ENCODE data around the gene CARMIL1. TPM values are rescaled to one million over a fixed set of nuclear protein-coding genes. Genes with fewer than 3 reads are reported as not detected.

Gene CARMIL1
- total RNA-seq, 1 donor from 2014 or later, result 15.7 TPM

DNA sequence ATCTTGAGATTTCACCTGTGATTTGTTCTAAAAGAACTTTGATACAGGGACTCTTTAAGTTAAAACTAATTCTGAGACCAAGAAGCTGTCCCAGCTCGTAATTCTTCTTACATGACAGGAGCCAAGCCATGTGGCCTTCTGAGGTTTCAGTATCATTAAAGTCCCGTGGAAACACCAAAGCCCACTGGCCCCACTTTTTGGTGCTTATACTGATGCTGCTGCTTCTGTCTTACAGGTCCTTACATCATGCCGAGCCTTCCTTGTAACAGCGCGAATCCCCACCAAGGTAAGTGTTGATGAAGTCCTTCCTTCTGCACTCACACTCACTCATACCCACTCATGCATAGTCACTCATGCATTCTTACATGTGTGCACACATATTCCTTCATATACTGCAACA is 140.7 kb downstream of the CARMIL1 start:
- H3K27ac Mint-ChIP-seq, result no peak overlapping the region
- DNase-seq (ENCODE audit: low spot score in 2 of 2, unreplicated experiment in 2 of 2), result no peak

DNA sequence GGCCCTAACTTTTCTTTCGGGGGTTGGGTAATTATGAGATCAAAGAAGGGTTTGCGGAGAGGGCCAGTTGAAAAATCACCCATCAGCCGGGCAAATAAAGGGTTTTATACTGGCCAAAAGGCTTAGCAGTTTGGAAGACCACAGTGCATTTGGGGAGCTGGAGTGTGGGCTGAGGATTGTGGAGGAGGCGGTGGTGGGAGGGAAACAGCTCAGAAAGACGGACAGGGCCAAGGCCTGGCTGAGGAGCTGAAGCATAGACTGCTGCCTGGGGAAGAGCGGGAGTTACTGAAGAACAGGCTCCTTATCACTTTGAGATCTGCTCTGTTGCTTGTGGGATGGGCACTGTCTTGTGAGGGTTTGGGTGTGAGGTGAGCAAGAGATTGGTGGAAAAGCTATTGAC is 144.2 kb downstream of the CARMIL1 start:
- H3K36me3 Mint-ChIP-seq, result peaks cover 10% of the 10 kb centered on the region
- no peak overlapping the region for H3K4me3 Mint-ChIP-seq
- peaks cover 13% of the 10 kb centered on the region for H3K9me3 Mint-ChIP-seq
- H3K27me3 Mint-ChIP-seq (ENCODE audit: low read depth), result no peaks in the 10 kb centered on the region
- DNase-seq (ENCODE audit: low spot score in 2 of 2, unreplicated experiment in 2 of 2), result no peak
- peaks cover 41% of the 10 kb centered on the region for H3K4me1 Mint-ChIP-seq
- TF ChIP-seq CTCF (IDR thresholded peaks at IDR 0.05; ENCODE audit: unreplicated experiment), result no peak
- peak overlapping the region; percentile 6 for H3K27ac Mint-ChIP-seq

More for the DNA sequence above, 140.7 kb downstream of the CARMIL1 start:
- Mint-ChIP-seq H3K36me3 (peaks cover 10% of the 10 kb centered on the region), H3K4me1 (peaks cover 58% of the 10 kb centered on the region), H3K27me3 (ENCODE audit: low read depth) (no peaks in the 10 kb centered on the region), H3K4me3 (no peak overlapping the region), H3K9me3 (peaks cover 13% of the 10 kb centered on the region)
- TF ChIP-seq CTCF (IDR thresholded peaks at IDR 0.05; ENCODE audit: unreplicated experiment), result no peak

- Mint-ChIP-seq H3K36me3 (peaks cover 10% of the 10 kb centered on the region), H3K27ac (no peak overlapping the region), H3K4me1 (peaks cover 32% of the 10 kb centered on the region), H3K27me3 (ENCODE audit: low read depth) (no peaks in the 10 kb centered on the region), H3K9me3 (peaks cover 12% of the 10 kb centered on the region), H3K4me3 (no peak overlapping the region)
- TF ChIP-seq CTCF (IDR thresholded peaks at IDR 0.05; ENCODE audit: unreplicated experiment), result no peak
- no peak for DNase-seq (ENCODE audit: low spot score in 2 of 2, unreplicated experiment in 2 of 2)
Measured at GRCh38 chr6:25424303-25424702, 145.1 kb downstream of the CARMIL1 start.

- Mint-ChIP-seq H3K9me3 (no peaks in the 10 kb centered on the region), H3K4me3 (no peak overlapping the region), H3K27me3 (ENCODE audit: low read depth) (no peaks in the 10 kb centered on the region), H3K27ac (no peak overlapping the region), H3K4me1 (peaks cover 36% of the 10 kb centered on the region), H3K36me3 (no peaks in the 10 kb centered on the region)
- DNase-seq (ENCODE audit: low spot score in 2 of 2, unreplicated experiment in 2 of 2), result no peak
- TF ChIP-seq CTCF (IDR thresholded peaks at IDR 0.05; ENCODE audit: unreplicated experiment), result no peak
Measured at GRCh38 chr6:25427549-25427948, 148.4 kb downstream of the CARMIL1 start.

- Mint-ChIP-seq H3K9me3 (no peaks in the 10 kb centered on the region), H3K27ac (no peak overlapping the region), H3K27me3 (ENCODE audit: low read depth) (no peaks in the 10 kb centered on the region), H3K4me3 (no peak overlapping the region), H3K4me1 (peaks cover 39% of the 10 kb centered on the region), H3K36me3 (no peaks in the 10 kb centered on the region)
- no peak for TF ChIP-seq CTCF (IDR thresholded peaks at IDR 0.05; ENCODE audit: unreplicated experiment)
- no peak for DNase-seq (ENCODE audit: low spot score in 2 of 2, unreplicated experiment in 2 of 2)
Measured at GRCh38 chr6:25428758-25429317, 149.7 kb downstream of the CARMIL1 start.

Measured in mesothelial cell of epicardium (in vitro differentiated cells).